Measurements from ENCODE around the gene YIPF3.

DNA sequence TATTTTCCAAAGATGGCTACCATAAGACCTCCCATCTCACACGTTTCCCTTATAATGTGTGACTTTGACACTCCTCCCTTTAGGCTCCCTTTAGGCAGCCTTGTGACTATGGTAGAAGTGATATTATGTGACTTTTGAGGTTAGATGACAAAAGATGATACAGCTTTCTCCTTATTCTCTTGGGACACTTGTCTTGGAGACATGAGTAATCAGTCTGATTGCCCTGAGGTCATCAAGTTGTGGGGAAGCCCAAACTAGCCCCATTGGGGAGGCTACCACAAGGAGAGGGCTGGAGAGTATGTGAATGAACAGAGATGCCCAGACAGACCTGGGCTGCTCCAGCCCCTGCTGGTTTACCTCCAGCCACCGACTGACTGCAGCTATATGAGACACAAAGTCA lies 50.8 kb downstream of the YIPF3 start:
- TF ChIP-seq, protein P1, sequence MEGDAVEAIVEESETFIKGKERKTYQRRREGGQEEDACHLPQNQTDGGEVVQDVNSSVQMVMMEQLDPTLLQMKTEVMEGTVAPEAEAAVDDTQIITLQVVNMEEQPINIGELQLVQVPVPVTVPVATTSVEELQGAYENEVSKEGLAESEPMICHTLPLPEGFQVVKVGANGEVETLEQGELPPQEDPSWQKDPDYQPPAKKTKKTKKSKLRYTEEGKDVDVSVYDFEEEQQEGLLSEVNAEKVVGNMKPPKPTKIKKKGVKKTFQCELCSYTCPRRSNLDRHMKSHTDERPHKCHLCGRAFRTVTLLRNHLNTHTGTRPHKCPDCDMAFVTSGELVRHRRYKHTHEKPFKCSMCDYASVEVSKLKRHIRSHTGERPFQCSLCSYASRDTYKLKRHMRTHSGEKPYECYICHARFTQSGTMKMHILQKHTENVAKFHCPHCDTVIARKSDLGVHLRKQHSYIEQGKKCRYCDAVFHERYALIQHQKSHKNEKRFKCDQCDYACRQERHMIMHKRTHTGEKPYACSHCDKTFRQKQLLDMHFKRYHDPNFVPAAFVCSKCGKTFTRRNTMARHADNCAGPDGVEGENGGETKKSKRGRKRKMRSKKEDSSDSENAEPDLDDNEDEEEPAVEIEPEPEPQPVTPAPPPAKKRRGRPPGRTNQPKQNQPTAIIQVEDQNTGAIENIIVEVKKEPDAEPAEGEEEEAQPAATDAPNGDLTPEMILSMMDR (IDR thresholded peaks at IDR 0.05), result no peak
- TF ChIP-seq, protein P2, sequence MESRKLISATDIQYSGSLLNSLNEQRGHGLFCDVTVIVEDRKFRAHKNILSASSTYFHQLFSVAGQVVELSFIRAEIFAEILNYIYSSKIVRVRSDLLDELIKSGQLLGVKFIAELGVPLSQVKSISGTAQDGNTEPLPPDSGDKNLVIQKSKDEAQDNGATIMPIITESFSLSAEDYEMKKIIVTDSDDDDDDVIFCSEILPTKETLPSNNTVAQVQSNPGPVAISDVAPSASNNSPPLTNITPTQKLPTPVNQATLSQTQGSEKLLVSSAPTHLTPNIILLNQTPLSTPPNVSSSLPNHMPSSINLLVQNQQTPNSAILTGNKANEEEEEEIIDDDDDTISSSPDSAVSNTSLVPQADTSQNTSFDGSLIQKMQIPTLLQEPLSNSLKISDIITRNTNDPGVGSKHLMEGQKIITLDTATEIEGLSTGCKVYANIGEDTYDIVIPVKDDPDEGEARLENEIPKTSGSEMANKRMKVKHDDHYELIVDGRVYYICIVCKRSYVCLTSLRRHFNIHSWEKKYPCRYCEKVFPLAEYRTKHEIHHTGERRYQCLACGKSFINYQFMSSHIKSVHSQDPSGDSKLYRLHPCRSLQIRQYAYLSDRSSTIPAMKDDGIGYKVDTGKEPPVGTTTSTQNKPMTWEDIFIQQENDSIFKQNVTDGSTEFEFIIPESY (IDR thresholded peaks at IDR 0.05; ENCODE audit: borderline replicate concordance, low read depth), result no peak
- no peak for TF ChIP-seq RAD21 (IDR thresholded peaks at IDR 0.05; ENCODE audit: low read length)

Data from SK-N-SH (cell line).